NT2/D1 (cell line): ENCODE measurements around the gene RABGGTA.

ENCODE experiments used
- YY1 ChIP-seq: IDR thresholded peaks from 2 replicates; pipeline ENCODE4 v1.6.1; 2011; ENCODE audit not compliant: insufficient read length, insufficient read depth
- ZNF274 ChIP-seq: IDR thresholded peaks from 2 replicates; pipeline ENCODE4 v1.6.1; 2011; ENCODE audit warnings: mild to moderate bottlenecking, low read depth, low read length

DNA sequence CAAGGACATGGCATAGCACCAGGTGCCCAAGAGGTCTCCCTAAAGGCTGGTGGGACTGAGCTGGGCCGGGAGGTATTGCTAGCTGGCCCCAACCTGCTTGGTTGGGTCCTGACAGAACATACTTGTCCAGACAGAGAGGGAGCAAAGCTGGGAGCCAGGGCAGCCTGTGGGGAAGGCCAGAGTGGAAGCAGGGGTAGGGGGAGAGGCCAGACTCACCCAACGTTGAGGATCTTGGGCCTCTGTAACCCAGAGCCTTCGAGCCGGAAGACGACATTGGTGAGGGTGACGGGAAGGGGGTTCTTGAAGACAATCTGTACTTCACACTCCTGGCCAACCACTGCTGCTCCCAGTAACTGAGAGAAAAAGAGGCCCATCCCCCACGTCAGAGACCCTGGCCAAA is 17.5 kb downstream of the RABGGTA start:
- TF ChIP-seq YY1: no peak
- no peak for TF ChIP-seq ZNF274
